Muscle layer of colon (tissue), 2 donors: Measurements from ENCODE around the gene SERINC5.
"Not testable (repeated sequence)": the region's sequence is repeated elsewhere in the genome, so short reads cannot be mapped to it uniquely, and the experiment has no call there.

Experiments used
- H3K27ac ChIP-seq: one replicate; pipeline ENCODE4 v1.7.0; 2013; ENCODE audit warnings: low read depth, mild to moderate bottlenecking, low read length, moderate library complexity
- H3K27me3 ChIP-seq, 2 donors: one replicate each; pipeline ENCODE4 v1.7.0; 2013; ENCODE audit warnings: low read length in 2 of 2, mild to moderate bottlenecking in 2 of 2; ENCODE audit not compliant: insufficient read depth in 2 of 2, control insufficient read depth in 1 of 2
- H3K36me3 ChIP-seq: one replicate; pipeline ENCODE4 v1.7.0; 2013; ENCODE audit warnings: mild to moderate bottlenecking, low read length; ENCODE audit not compliant: insufficient read depth
- H3K4me1 ChIP-seq: one replicate; pipeline ENCODE4 v1.7.0; 2013; ENCODE audit warnings: mild to moderate bottlenecking, low read length; ENCODE audit not compliant: insufficient read depth
- H3K4me3 ChIP-seq, 2 donors: one replicate each; pipeline ENCODE4 v1.7.0; 2013; ENCODE audit warnings: low read length in 2 of 2, low read depth in 1 of 2, mild to moderate bottlenecking in 1 of 2, moderate library complexity in 1 of 2
- H3K9ac ChIP-seq: one replicate; pipeline ENCODE4 v1.7.0; 2013; ENCODE audit warnings: low read length
- H3K9me3 ChIP-seq: one replicate; pipeline ENCODE4 v1.7.0; 2013; ENCODE audit warnings: mild to moderate bottlenecking, low read length
- donor health status: abdominal sarcoma.
- donor health status: Adenocarcinoma of cecum.

Gene SERINC5

GRCh38 chr5:80282054-80282453 lies 26.2 kb upstream of the SERINC5 start:
- Histone ChIP-seq H3K9ac (no peak overlapping the region), H3K36me3 (no peaks in the 10 kb centered on the region), H3K4me1 (peaks cover 4% of the 10 kb centered on the region), H3K27me3 (no peaks in the 10 kb centered on the region), H3K9me3 (no peaks in the 10 kb centered on the region), H3K27ac (no peak overlapping the region), H3K4me3 (no peak overlapping the region)

DNA sequence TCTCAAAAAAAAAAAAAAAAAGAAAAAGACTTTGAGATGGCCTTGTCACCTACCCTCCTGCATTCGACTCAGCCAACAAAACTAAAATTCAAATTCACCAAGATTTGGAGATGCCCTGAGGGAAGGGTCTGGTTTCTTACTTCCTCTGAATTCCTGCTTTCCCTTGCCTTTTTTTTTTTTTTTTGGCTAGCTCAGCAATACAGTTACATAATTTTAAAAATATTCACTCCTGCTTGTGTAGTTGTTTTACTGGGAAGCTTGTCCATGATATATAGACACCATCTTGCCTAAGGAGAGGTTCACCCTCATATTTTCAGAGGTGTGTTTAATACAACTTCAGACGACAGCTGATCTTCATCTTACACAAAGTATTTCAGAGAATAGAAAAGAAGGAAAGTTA lies 21.3 kb upstream of the SERINC5 start:
- no peaks in the 10 kb centered on the region for H3K9me3 ChIP-seq
- H3K4me3 ChIP-seq, result no peak overlapping the region
- no peaks in the 10 kb centered on the region for H3K27me3 ChIP-seq
- H3K27ac ChIP-seq, result no peak overlapping the region
- H3K36me3 ChIP-seq, result no peaks in the 10 kb centered on the region
- no peak overlapping the region for H3K9ac ChIP-seq
- H3K4me1 ChIP-seq, result peaks cover 4% of the 10 kb centered on the region

GRCh38 chr5:80276186-80276585 lies 20.3 kb upstream of the SERINC5 start:
- Histone ChIP-seq H3K27ac (no peak overlapping the region), H3K4me3 (no peak overlapping the region), H3K36me3 (no peaks in the 10 kb centered on the region), H3K4me1 (peaks cover 4% of the 10 kb centered on the region), H3K9ac (no peak overlapping the region), H3K27me3 (no peaks in the 10 kb centered on the region), H3K9me3 (no peaks in the 10 kb centered on the region)

GRCh38 chr5:80275347-80275746 lies 19.5 kb upstream of the SERINC5 start:
- H3K36me3 ChIP-seq, result no peaks in the 10 kb centered on the region
- peaks cover 4% of the 10 kb centered on the region for H3K4me1 ChIP-seq
- H3K4me3 ChIP-seq, result no peak overlapping the region
- no peaks in the 10 kb centered on the region for H3K27me3 ChIP-seq
- H3K27ac ChIP-seq, result no peak overlapping the region
- no peaks in the 10 kb centered on the region for H3K9me3 ChIP-seq
- no peak overlapping the region for H3K9ac ChIP-seq

DNA sequence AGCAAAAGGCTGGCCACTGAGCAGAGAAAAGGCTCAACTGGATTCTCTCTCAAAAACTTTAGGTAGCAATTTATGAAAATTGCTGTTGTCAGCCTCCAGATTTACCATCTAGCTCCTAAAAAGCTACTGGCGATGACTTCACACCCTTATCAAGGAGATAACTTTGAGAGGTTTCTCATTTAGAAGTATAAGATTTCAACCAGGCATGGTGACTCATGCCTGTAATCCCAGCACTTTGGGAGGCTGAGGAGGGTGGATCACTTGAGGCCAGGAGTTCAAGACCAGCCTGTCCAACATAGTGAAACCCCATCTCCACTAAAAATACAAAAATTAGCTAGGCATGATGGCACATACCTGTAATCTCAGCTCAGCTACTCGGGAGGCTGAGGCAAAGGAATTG lies 14.7 kb upstream of the SERINC5 start:
- not testable (repeated sequence) for H3K9ac ChIP-seq, H3K27ac ChIP-seq, H3K36me3 ChIP-seq, H3K4me3 ChIP-seq, H3K4me1 ChIP-seq, H3K27me3 ChIP-seq, H3K9me3 ChIP-seq

- no peak overlapping the region for H3K9ac ChIP-seq
- H3K36me3 ChIP-seq, result no peaks in the 10 kb centered on the region
- H3K4me3 ChIP-seq, result no peak overlapping the region
- H3K4me1 ChIP-seq, result peaks cover 8% of the 10 kb centered on the region
- no peaks in the 10 kb centered on the region for H3K9me3 ChIP-seq
- no peak overlapping the region for H3K27ac ChIP-seq
- no peaks in the 10 kb centered on the region for H3K27me3 ChIP-seq
Measured at GRCh38 chr5:80269991-80270438, 14.2 kb upstream of the SERINC5 start.

GRCh38 chr5:80268916-80269315 lies 13.1 kb upstream of the SERINC5 start:
- Histone ChIP-seq H3K27ac (no peak overlapping the region), H3K27me3 (no peaks in the 10 kb centered on the region), H3K36me3 (no peaks in the 10 kb centered on the region), H3K9me3 (no peaks in the 10 kb centered on the region), H3K4me1 (peaks cover 8% of the 10 kb centered on the region), H3K9ac (no peak overlapping the region), H3K4me3 (no peak overlapping the region)

- Histone ChIP-seq H3K27me3 (no peaks in the 10 kb centered on the region), H3K9ac (no peak overlapping the region), H3K4me1 (peaks cover 8% of the 10 kb centered on the region), H3K9me3 (no peaks in the 10 kb centered on the region), H3K27ac (no peak overlapping the region), H3K36me3 (no peaks in the 10 kb centered on the region), H3K4me3 (no peak overlapping the region)
Measured at GRCh38 chr5:80266566-80266965, 10.7 kb upstream of the SERINC5 start.

DNA sequence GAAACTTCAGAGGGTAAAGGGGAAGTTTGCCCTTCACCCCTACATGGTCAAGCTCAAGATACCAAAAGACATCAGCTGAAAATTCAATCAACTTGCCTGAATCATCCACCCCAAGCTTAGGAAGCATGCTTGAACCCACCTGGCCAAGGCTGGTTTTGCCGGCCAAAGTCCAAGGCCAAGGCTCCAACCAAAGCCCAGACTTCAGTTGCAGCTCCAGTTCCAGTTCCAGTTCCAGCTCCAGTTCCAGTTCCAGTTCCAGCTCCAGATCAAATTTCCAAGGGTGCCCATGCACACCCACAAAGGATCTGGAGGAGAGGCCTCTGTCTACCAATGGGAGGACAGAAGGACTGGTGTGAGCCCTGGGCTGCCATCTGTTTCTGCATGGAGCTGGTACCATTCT lies 4.6 kb upstream of the SERINC5 start:
- Histone ChIP-seq H3K27me3 (no peaks in the 10 kb centered on the region), H3K9me3 (no peaks in the 10 kb centered on the region), H3K27ac (no peak overlapping the region), H3K36me3 (no peaks in the 10 kb centered on the region), H3K4me3 (no peak overlapping the region), H3K4me1 (peaks cover 12% of the 10 kb centered on the region), H3K9ac (no peak overlapping the region)

GRCh38 chr5:80259511-80260203 lies 3.8 kb upstream of the SERINC5 start:
- no peak overlapping the region for H3K9ac ChIP-seq
- no peaks in the 10 kb centered on the region for H3K27me3 ChIP-seq
- H3K4me1 ChIP-seq, result peaks cover 13% of the 10 kb centered on the region
- no peak overlapping the region for H3K27ac ChIP-seq
- H3K36me3 ChIP-seq, result no peaks in the 10 kb centered on the region
- H3K4me3 ChIP-seq, result no peak overlapping the region
- no peaks in the 10 kb centered on the region for H3K9me3 ChIP-seq

DNA sequence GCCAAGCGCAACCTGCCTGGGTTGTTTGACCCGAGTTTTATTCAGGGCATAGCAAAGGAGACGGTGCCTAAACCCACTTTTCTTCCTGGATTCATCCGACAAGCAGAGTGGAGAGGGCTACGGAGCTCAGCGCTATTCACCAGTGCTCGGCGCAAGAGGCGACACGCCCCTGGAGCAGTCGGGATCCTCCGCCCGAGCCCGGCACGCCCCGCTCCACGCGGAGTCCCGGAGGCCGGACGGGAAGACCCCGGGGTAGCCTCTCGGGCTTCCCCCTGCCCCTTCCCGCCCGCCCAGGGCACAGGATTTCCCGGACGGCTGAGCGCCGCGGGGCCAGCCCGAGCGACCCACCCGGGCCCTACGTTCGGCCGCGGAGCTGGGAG lies 427 bp downstream of the SERINC5 start:
- H3K27ac ChIP-seq, result peak overlapping the region; percentile 91
- H3K9ac ChIP-seq, result peak overlapping the region; percentile 29
- H3K9me3 ChIP-seq, result no peaks in the 10 kb centered on the region
- H3K4me1 ChIP-seq, result peaks cover 22% of the 10 kb centered on the region
- H3K27me3 ChIP-seq, result no peaks in the 10 kb centered on the region
- H3K36me3 ChIP-seq, result no peaks in the 10 kb centered on the region
- H3K4me3 ChIP-seq, result peak overlapping the region; percentile 54 to 60

DNA sequence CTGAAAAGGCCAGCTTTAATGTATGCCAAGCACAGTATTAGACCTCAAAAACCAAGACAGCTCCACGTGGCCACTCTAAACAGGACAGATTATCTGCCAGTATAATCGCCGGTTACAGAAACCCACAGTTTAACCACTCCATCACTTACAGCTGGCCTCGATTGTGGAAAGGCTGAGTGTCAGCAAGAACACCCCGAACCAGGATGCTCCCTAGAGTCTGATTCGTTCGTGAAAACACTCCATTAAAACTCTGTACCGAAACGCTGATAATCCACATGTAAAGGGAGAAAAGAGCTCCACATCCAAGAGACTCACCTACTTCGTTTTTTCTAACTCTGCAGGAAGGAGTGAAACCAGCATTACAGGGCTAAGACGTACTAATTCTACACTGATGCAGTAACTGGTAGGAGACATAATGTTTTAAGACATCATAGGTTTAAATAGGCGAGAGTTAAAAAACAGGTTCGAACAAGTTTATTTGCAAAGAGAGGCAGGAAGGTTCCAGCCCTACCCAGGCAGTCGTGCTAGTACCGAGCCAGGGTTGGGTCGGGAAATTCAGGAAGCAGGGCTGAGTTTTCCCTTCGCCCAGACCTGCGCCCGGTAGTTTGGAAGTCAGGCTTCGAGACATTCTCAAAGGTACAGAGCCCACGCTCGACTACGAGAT lies 949 bp downstream of the SERINC5 start:
- no peaks in the 10 kb centered on the region for H3K9me3 ChIP-seq
- peak overlapping the region; percentile 29 for H3K9ac ChIP-seq
- no peaks in the 10 kb centered on the region for H3K36me3 ChIP-seq
- H3K27ac ChIP-seq, result peak overlapping the region; percentile 91
- peaks cover 22% of the 10 kb centered on the region for H3K4me1 ChIP-seq
- H3K4me3 ChIP-seq, result peak overlapping the region; percentile 54 to 60
- no peaks in the 10 kb centered on the region for H3K27me3 ChIP-seq
